GM20000 (cell line): ENCODE measurements around the gene RAPGEF3.

Experiments
- DNase-seq: peaks from one replicate; pipeline ENCODE4 v3.0.0; 2012; ENCODE audit warnings: low spot score
- TF ChIP-seq, protein P1 (sequence below): IDR thresholded peaks from 2 replicates; pipeline ENCODE4 v1.5.1; 2012; ENCODE audit warnings: mild to moderate bottlenecking, control low read depth; ENCODE audit errors: extremely low read depth, missing control alignments

The RAPGEF3 gene

DNA sequence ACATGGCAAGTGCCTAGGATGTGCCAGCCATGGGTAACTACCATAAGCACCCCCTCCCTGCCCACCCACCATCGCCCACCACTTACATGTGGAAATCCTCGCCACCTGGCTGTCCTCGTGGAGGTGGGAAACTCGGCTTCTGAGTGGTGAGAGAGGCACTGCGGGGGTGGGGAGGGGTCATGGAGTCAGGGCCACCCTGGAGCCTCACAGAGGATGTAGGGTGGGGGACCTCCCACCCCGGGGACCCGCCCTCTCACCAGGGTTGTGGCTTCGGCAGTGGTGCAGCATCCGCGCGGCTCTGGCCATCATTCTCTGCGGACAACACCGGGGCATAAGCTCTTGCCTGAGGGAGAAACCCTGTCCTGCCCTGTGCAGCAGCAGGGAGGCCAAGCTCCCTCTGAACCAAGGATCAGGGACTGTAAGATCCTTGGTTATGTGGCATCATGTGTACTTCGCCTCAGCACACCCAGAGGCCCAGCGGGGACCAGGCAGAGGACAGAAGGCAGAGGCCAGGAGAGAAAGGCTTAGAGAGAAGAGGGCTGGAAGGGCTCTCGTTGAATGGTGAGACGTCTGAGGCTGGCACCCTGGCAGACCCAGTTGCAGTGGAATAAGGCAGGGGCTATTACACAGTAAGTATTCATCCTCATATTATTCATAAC lies 20.6 kb downstream of the RAPGEF3 start:
- TF ChIP-seq, protein P1, sequence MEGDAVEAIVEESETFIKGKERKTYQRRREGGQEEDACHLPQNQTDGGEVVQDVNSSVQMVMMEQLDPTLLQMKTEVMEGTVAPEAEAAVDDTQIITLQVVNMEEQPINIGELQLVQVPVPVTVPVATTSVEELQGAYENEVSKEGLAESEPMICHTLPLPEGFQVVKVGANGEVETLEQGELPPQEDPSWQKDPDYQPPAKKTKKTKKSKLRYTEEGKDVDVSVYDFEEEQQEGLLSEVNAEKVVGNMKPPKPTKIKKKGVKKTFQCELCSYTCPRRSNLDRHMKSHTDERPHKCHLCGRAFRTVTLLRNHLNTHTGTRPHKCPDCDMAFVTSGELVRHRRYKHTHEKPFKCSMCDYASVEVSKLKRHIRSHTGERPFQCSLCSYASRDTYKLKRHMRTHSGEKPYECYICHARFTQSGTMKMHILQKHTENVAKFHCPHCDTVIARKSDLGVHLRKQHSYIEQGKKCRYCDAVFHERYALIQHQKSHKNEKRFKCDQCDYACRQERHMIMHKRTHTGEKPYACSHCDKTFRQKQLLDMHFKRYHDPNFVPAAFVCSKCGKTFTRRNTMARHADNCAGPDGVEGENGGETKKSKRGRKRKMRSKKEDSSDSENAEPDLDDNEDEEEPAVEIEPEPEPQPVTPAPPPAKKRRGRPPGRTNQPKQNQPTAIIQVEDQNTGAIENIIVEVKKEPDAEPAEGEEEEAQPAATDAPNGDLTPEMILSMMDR: no peak
- DNase-seq: no peak

DNA sequence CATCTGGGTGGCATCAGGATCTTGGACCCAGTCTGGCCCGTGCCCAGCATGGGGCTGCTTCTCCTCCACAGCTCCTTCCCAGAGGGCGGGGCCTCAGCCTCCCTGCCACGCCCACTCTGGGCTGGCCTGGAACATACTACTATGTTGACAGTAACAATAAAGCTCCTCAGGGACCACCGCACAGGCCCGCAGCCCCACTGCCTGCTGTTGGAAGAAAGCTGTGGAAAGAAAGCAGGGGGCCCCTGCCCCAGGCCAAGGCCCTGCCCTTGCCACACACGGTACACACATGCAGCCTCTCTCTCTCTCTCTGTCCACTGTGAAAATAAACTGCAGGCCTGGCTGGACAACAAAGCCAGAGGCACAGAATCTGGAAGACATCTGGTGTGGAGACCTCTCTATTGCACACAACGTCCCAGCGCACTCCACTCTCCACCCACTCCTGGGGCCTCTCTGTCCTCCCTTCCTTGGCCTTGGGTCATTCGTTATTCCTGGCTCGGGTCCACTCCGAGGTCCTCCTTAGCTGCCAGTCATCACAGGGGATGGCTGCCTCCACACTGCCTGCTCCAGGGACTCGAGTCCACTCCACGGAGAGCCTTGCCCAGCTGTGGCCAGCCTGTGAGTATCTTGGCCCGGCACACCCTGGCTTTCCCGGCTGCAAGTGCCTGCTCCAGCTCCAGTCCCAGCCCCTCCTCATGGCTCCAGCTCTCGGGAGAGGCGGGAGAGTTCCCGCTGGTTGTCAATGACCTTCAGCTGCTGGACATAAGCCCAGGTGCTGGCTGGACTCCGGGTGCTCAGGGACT lies 21.6 kb downstream of the RAPGEF3 start:
- no peak for DNase-seq

DNA sequence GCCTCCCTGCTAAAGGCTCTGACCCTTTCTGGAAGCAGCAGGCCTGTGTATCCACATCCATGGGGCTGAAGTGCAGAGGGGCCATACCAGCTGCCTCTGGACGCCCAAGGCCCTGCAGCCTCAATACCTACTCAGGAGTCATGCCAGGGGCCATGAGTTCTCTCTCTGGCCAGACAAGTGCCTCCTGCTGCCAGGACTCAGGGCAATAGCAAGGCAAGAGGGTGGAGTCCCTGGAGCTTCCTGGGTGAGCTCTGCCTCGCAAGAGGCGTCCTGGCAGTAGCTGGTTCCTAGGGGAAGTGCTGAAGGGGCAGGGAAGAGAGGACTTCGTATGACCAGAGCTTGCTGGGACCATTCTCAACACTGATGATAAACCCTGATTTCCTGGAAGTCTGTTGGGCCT lies 22.5 kb downstream of the RAPGEF3 start:
- TF ChIP-seq, protein P1: no peak
- no peak for DNase-seq

More for the DNA sequence above, 21.6 kb downstream of the RAPGEF3 start:
- TF ChIP-seq, protein P1: no peak

DNA sequence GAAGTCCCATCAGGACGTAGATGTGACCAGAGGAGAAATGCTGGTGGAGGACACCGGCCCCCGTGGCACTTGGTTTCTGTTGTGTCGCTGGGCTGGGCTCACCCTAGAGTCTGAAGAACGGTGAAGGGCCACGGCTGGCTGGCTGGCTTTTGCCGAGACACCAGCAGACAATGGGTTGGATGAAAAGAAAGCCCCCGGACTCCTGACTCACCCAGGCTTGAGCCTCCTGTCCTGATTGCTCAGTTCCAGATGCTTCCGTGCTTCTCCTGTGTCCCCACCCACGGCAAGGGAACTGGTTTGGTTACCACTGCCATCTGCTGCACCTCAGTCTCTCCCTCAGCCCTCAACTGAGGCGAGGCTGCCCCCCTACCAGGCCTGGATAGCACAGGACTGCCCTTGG lies 23.0 kb downstream of the RAPGEF3 start:
- no peak for DNase-seq
- TF ChIP-seq, protein P1: no peak

DNA sequence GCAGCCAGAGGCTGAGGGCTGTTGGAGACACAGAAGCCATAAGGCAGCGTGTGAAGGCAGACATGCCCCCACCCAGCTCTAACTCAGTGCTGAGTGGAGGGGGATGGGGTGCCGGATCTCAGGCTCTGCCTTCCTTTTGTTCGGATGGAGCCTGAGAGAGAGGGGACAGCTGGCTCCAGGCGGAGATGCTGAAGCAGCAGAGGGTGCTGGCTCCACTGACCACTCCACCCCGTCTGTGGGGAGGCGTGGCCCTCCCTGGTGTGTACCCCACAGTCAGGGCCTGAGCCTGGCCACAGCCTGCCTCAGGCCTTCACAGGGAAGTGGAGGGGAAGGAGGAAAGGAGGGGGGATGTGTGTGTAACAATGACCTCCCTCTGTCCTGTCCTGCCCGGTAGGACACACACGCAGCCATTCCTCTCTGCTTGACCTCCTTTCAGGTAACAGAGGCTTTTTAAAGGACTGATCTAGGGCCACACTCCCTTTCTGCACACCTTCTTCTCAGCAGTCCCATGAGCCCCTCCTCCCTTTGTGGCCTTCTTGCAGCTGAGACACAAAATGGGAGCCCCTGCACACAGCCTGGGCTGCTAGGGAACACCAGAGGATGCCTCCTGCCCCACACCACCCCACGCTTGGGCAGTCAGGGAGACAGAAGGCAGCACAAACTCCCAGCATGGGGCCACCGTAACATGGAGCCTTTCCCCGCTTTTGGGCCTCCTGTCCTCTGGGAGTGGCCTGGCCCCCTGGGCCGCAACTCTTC lies 23.8 kb downstream of the RAPGEF3 start:
- TF ChIP-seq, protein P1: no peak
- no peak for DNase-seq

DNA sequence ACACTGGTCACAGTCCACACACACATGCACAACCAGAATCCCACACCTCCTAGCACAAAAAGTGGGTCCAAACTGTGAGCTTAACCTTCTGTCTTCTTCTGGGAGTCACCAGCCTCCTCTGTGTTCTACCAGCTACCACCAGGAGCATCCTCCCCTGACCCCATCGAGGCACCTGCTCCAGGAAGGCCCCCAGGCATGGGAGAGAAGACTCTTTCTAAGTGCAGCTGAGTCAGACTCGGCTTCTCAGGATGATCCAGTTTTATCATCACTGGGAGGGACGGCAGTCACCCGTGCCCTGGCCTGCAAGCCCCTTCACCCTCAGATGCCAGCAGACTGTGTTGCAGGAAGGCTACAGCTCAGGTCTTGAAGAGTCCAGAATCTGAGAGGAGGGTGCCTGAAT lies 25.5 kb downstream of the RAPGEF3 start:
- DNase-seq: no peak
- TF ChIP-seq, protein P1: no peak

DNA sequence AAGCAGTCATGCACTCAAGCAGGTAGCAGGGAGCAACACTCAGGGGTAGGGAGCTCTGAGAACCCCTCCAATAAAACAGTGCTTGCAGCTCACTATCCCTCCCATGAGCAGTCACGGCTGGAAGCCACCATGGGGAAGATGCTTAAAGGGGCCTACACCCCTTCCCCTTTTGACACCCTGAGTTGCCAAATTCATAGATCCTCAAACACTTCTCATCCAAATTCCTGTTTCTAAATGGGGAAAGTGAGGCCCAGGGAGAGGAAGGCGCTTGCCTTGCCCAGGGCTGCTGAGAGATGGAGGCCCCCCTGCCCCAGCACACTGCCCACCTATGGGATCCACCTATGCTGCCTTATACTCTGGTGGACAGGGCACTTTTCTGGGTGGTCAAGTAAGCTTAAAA lies 26.2 kb downstream of the RAPGEF3 start:
- TF ChIP-seq, protein P1: no peak
- no peak for DNase-seq
